ENCODE data around the gene ACYP2.

DNA sequence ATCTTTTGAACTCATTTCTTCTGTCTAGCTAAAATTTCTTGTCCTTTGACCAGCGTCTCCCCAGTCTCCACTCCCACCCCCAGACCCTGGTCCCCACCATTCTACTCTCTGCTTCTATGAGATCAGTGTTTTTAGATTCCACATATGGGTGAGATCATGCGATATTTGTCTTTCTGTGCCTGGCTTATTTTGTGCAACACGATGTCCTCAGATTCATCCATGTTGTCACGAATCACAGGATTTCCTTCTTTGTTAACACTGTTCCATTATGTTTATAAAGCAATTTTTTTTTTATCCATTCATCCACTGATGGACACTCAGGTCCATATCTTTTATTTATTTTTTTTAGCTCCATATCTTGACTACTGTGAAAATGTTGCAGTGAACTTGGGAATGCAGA, 16.0 kb upstream of the ACYP2 start:
- TF ChIP-seq, protein P1, sequence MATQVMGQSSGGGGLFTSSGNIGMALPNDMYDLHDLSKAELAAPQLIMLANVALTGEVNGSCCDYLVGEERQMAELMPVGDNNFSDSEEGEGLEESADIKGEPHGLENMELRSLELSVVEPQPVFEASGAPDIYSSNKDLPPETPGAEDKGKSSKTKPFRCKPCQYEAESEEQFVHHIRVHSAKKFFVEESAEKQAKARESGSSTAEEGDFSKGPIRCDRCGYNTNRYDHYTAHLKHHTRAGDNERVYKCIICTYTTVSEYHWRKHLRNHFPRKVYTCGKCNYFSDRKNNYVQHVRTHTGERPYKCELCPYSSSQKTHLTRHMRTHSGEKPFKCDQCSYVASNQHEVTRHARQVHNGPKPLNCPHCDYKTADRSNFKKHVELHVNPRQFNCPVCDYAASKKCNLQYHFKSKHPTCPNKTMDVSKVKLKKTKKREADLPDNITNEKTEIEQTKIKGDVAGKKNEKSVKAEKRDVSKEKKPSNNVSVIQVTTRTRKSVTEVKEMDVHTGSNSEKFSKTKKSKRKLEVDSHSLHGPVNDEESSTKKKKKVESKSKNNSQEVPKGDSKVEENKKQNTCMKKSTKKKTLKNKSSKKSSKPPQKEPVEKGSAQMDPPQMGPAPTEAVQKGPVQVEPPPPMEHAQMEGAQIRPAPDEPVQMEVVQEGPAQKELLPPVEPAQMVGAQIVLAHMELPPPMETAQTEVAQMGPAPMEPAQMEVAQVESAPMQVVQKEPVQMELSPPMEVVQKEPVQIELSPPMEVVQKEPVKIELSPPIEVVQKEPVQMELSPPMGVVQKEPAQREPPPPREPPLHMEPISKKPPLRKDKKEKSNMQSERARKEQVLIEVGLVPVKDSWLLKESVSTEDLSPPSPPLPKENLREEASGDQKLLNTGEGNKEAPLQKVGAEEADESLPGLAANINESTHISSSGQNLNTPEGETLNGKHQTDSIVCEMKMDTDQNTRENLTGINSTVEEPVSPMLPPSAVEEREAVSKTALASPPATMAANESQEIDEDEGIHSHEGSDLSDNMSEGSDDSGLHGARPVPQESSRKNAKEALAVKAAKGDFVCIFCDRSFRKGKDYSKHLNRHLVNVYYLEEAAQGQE (IDR thresholded peaks at IDR 0.05; ENCODE audit: insufficient read depth in 1 of 2, low read depth in 2 of 2, low read length in 2 of 2): no peak
- no peak for TF ChIP-seq POLR2AphosphoS5 (IDR thresholded peaks at IDR 0.05; ENCODE audit: low read depth, low read length)
- TF ChIP-seq TAF1 (IDR thresholded peaks at IDR 0.05; ENCODE audit: borderline replicate concordance, insufficient read depth, low read length): no peak
- no peak for TF ChIP-seq FOXP2 (optimal IDR thresholded peaks at IDR 0.05; ENCODE audit: borderline replicate concordance, extremely low read depth, extremely low read length, insufficient read depth)
- TF ChIP-seq SIN3A (IDR thresholded peaks at IDR 0.05; ENCODE audit: borderline replicate concordance, insufficient read depth, low read length): no peak

Measured in PFSK-1 (cell line).